Lower leg skin (tissue), 4 donors: ENCODE measurements around the gene GPR87. TPM values are rescaled to one million over a fixed set of nuclear protein-coding genes. Genes with fewer than 3 reads are reported as not detected.

Experiments
- DNase-seq, 2 donors: peaks; one replicate each; pipeline ENCODE4 v3.0.0-alpha.2; 2019; ENCODE audit warnings: low spot score in 2 of 2
- H3K4me3 ChIP-seq: fragments of 200-600 bp; sonication (generic); 2 replicates; pipeline ENCODE4 v1.5.1; 2017; ENCODE audit warnings: mild to moderate bottlenecking, low read depth; ENCODE audit not compliant: poor library complexity, severe bottlenecking
- POLR2A ChIP-seq, 2 donors: fragments of 450-650 bp; IDR thresholded peaks; one replicate each; pipeline ENCODE4 v1.6.1; 2016 to 2017; ENCODE audit warnings: antibody characterized with exemption in 2 of 2, mild to moderate bottlenecking in 1 of 2, moderate library complexity in 1 of 2
- WGBS, 2 donors: methylation state at CpG; one replicate each; pipeline ENCODE4 v1.1.5; 2018; 5-methylcytosine and 5-hydroxymethylcytosine counted together
- intact Hi-C: fragments of 100-400 bp; cut with DNase I; formaldehyde crosslinking; loops from one replicate; pipeline ENCODE4 v1.15.0; 2023; ENCODE audit warnings: low total_unique reads
- total RNA-seq, 4 donors: library from RNA; depleted of rRNA; stranded (reverse); fragments of >200 nt; gene quantifications; one replicate each; pipeline ENCODE4 v1.1.0, GENCODE V29; 2016
- TF ChIP-seq, protein P1 (sequence below), 3 donors: fragments of 450-650 bp; IDR thresholded peaks; one replicate each; pipeline ENCODE4 v1.5.1; 2016; ENCODE audit warnings: antibody characterized with exemption in 3 of 3, mild to moderate bottlenecking in 3 of 3, moderate library complexity in 2 of 3

The GPR87 gene
- total RNA-seq, 4 donors from 2014 or later = 24.2 to 68.5 (median 55.4) TPM

DNA sequence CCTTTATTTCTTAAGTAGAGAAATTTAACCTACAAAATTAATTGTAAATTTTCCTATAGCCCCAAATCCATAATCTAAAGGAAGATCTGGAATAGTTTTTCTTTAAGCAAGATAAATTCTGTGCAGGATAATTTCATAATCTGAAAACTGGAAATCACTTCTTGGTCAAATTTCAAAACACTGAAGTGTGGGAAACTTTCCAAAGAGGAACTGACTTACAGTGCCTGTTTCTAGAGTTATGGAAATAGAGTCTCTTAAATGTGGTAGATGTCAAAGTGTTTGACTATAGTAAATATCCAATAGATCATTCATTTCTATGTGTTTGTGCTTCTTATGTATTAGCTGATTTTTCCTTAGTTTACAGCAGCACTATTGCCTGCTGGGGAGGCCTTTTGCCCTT, 14.3 kb upstream of the GPR87 start:
- TF ChIP-seq, protein P1, sequence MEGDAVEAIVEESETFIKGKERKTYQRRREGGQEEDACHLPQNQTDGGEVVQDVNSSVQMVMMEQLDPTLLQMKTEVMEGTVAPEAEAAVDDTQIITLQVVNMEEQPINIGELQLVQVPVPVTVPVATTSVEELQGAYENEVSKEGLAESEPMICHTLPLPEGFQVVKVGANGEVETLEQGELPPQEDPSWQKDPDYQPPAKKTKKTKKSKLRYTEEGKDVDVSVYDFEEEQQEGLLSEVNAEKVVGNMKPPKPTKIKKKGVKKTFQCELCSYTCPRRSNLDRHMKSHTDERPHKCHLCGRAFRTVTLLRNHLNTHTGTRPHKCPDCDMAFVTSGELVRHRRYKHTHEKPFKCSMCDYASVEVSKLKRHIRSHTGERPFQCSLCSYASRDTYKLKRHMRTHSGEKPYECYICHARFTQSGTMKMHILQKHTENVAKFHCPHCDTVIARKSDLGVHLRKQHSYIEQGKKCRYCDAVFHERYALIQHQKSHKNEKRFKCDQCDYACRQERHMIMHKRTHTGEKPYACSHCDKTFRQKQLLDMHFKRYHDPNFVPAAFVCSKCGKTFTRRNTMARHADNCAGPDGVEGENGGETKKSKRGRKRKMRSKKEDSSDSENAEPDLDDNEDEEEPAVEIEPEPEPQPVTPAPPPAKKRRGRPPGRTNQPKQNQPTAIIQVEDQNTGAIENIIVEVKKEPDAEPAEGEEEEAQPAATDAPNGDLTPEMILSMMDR (IDR thresholded peaks at IDR 0.05) = no peak
- no peak for TF ChIP-seq POLR2A (IDR thresholded peaks at IDR 0.05)
- H3K4me3 ChIP-seq = no peak overlapping the region
- DNase-seq = no peak
- intact Hi-C loops = no loop called here

DNA sequence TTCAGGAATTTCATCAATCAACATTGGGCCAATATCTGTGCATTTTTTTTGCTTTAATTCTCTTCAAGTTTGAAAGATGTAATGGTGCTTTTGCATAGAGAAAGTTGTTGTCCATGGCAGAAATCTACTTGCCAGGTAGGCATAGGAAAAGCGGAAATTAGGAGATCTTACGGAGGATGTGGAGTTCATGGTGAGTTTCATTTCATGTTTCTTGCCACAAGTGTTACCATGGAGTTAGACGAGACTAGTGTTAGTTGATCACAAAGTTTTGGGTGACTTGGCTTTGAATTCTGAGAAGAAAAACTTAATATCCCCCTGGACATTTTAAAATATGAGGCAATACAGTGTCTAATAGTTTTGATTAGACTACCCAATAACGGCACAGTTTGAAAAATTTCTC, 13.8 kb upstream of the GPR87 start:
- TF ChIP-seq, protein P1 (IDR thresholded peaks at IDR 0.05) = no peak
- no peak for TF ChIP-seq POLR2A (IDR thresholded peaks at IDR 0.05)
- DNase-seq = no peak
- intact Hi-C loops = no loop called here
- 76 to 78% methylated on average over 4 of the region's 4 CpGs for WGBS, 2 donors
- no peak overlapping the region for H3K4me3 ChIP-seq

DNA sequence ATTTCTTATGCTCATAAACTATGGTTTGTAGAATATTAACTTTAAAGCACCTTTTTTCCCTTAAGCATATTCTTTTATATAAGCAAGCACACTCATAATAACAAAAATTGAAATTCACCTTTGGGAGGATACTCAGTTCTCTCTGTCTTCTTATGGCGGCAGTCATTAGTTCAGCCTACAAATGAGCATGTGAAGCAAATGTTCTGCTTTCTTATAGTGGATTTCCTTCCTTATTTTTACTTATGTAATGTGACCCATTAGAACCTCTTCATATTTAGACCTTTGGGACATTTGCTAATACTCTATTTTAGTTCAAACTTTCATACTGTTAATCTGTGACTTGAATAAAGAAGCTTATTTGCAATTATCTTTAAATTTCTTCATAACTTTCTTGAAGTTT, 12.7 kb upstream of the GPR87 start, which contains the start of gene P2RY13:
TSS of gene P2RY13 (minus strand) at position 187 of the 400 bp plus-strand sequence. CDS start at position 166, 21 bp downstream.
- DNase-seq = no peak
- TF ChIP-seq POLR2A (IDR thresholded peaks at IDR 0.05) = no peak
- TF ChIP-seq, protein P1 (IDR thresholded peaks at IDR 0.05) = no peak
- WGBS, 2 donors = 87 to 91% methylated on average over 1 of the region's 1 CpG
- H3K4me3 ChIP-seq = no peak within 1 kb of the TSS
- intact Hi-C loops = no loop called here

DNA sequence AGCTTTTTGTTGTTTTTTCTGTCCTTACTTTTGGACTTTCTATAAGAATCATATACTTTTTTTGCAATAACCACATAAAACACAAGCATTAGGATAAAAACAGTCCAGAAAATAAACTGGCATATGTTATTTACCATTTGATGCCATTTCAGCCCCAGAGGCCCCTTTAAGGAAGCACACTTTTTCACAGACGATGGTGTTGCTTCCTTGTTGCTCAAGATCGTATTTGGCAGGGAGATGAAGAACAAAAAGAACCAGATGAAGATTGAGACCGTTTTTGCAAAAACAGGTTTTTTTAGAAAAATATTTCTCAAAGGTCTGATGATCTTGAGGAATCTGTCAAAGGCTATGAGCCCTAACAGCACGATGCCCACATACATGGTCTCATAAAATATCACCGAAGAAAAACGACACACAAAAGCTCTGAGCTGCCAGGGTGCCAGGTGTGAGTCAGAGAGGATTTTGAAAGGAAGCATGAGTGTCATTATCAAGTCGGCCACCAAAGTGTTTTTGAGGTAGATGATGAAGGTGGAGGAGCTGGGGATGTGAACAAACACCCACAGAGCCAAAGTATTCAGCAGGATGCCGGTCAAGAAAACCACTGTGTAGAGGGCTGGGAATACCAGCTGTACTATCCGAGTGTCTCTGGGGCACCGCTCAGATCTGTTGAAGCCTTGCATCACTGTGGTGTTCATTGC, 11.8 kb upstream of the GPR87 start:
- TF ChIP-seq, protein P1 (IDR thresholded peaks at IDR 0.05) = no peak
- no peak for TF ChIP-seq POLR2A (IDR thresholded peaks at IDR 0.05)
- whole genome bisulfite sequencing, 2 donors = 25 to 27% methylated on average over 10 of the region's 10 CpGs

DNA sequence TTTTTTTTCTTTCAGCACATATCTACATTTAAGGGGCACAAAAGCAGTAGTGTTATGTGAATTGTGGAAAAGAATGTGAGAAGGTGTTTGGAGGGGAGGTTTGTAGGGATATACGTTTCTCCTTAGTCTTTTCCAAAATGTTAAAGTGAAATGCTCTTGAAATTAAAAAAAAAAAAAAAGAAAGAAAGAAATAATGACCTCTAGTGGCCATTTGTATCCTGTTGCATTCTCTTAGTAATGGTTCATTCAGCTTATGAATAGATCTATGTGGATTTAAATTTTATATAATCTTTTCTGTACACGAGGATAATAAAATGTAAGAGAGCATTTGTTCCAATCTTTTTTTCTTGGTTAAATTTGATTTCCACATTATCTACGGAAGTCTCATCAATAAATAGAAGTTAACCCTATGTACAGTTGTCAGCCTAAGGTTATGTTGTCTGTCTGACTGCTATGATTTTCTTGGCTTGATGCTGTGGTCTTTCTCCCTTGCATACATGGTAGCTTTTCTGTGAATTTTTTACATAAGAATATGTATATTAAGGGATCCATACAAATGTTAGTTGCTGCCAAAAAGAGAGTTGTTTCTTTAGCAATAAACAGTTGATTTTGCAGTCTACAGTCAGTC, 11.1 kb upstream of the GPR87 start:
- TF ChIP-seq POLR2A (IDR thresholded peaks at IDR 0.05) = no peak
- TF ChIP-seq, protein P1 (IDR thresholded peaks at IDR 0.05) = no peak
- WGBS, 2 donors = 7 to 11% methylated on average over 3 of the region's 3 CpGs
- DNase-seq = no peak
- H3K4me3 ChIP-seq = no peak overlapping the region
- intact Hi-C loops = no loop called here

More for the DNA sequence above, 11.8 kb upstream of the GPR87 start:
- DNase-seq = no peak
- intact Hi-C loops = no loop called here
- no peak overlapping the region for H3K4me3 ChIP-seq
